K562 (cell line): ENCODE data around the gene ERC2. TPM values are rescaled to one million over a fixed set of nuclear protein-coding genes. Genes with fewer than 3 reads are reported as not detected.

ENCODE experiments used
- ATAC-seq: fragments of 200-7000 bp; cut with Tn5 transposase; 3 replicates; pipeline ENCODE4 v1.9.1; 2020; ENCODE audit warnings: moderate library complexity
- BruUV-seq: library from RNA; stranded (reverse); fragments of 400-500 nt; replicated peaks from 2 replicates; lab custom pipeline; 2021; lab: Mats Ljungman, UMichigan
- CTCF ChIA-PET: fragments of 300-600 bp; formaldehyde crosslinking; extraction: SDS; loops from one replicate; lab custom pipeline; 2021; ENCODE audit warnings: low intra/inter-chr PET ratio; lab: Yijun Ruan, JAX
- POLR2A ChIA-PET: fragments of 300-600, 350-650 bp; sonication (Branson Sonifier 250); formaldehyde crosslinking; extraction: SDS; loops from one replicate; lab custom pipeline; 2021; ENCODE audit warnings: antibody characterized with exemption, inconsistent platforms; lab: Yijun Ruan, JAX
- DNase-seq, 4 experiments: peaks; one replicate each; pipeline versions ENCODE4 v3.0.0 to v3.0.0-alpha.2; 2011 to 2018; ENCODE audit warnings: low spot score in 3 of 4, mixed read lengths in 3 of 4; ENCODE audit errors: extremely low read depth in 1 of 4
- FAIRE-seq: peaks from 2 replicates; lab custom pipeline; 2011; peaks lifted over from hg19 to GRCh38; lab: Jason Lieb, UNC
- H2AFZ ChIP-seq: 2 replicates; pipeline ENCODE4 v1.6.0; 2011; ENCODE audit warnings: low read depth, low read length, control low read depth, inconsistent platforms
- H3K27ac ChIP-seq: fragments of 200-600 bp; 3 replicates; pipeline ENCODE4 v1.8.0; 2011; ENCODE audit warnings: low read depth, mild to moderate bottlenecking, control low read depth, inconsistent platforms, low read length, moderate library complexity, mixed read lengths; ENCODE audit errors: extremely low read depth
- H3K27me3 ChIP-seq, 2 experiments: fragments of 300-600 bp in 1 of 2; 2 replicates in 1 of 2; 3 replicates in 1 of 2; pipeline versions ENCODE4 v1.6.0 to v1.8.0; 2011; ENCODE audit warnings: inconsistent platforms in 2 of 2, low read length in 2 of 2, mild to moderate bottlenecking in 1 of 2, mixed read lengths in 1 of 2, moderate library complexity in 1 of 2; ENCODE audit not compliant: control insufficient read depth in 2 of 2, insufficient read depth in 2 of 2
- H3K36me3 ChIP-seq: fragments of 300-600 bp; 3 replicates; pipeline ENCODE4 v1.8.0; 2011; ENCODE audit warnings: mild to moderate bottlenecking, low read length, inconsistent platforms; ENCODE audit not compliant: control insufficient read depth, insufficient read depth
- H3K4me1 ChIP-seq, 2 experiments: fragments of 200-600 bp in 1 of 2; replicated peaks in 1 of 2; 2 replicates in 1 of 2; 3 replicates in 1 of 2; pipeline versions ENCODE4 v1.5.1 to v1.8.0; 2011; ENCODE audit warnings: inconsistent platforms in 2 of 2, low read length in 2 of 2, mild to moderate bottlenecking in 1 of 2, mixed read lengths in 1 of 2, moderate library complexity in 1 of 2; ENCODE audit not compliant: control insufficient read depth in 2 of 2, insufficient read depth in 2 of 2
- H3K4me2 ChIP-seq: 2 replicates; pipeline ENCODE4 v1.6.1; 2011; ENCODE audit warnings: low read length, control low read depth, inconsistent platforms, mixed read lengths; ENCODE audit not compliant: insufficient read depth
- H3K4me3 ChIP-seq: fragments of 200-600 bp; sonication (generic), shearing (Covaris generic); 2 replicates; pipeline ENCODE4 v1.5.1; 2016; ENCODE audit warnings: control low read depth, inconsistent platforms
- H3K79me2 ChIP-seq: fragments of 200-600 bp; 3 replicates; pipeline ENCODE4 v1.8.0; 2011; ENCODE audit warnings: low read length, inconsistent platforms; ENCODE audit not compliant: control insufficient read depth, insufficient read depth
- H3K9ac ChIP-seq, 2 experiments: 2 replicates each; pipeline versions ENCODE4 v1.6.0 to v1.6.1; 2011; ENCODE audit warnings: low read depth in 2 of 2, low read length in 2 of 2, control low read depth in 1 of 2, inconsistent platforms in 1 of 2, mild to moderate bottlenecking in 1 of 2, mixed read lengths in 1 of 2; ENCODE audit not compliant: insufficient read depth in 1 of 2
- H3K9me1 ChIP-seq: one replicate; pipeline ENCODE4 v1.6.0; 2011; ENCODE audit warnings: inconsistent platforms, mild to moderate bottlenecking, low read length, moderate library complexity; ENCODE audit not compliant: control insufficient read depth, insufficient read depth
- H3K9me3 ChIP-seq: replicated peaks from 2 replicates; pipeline ENCODE4 v1.5.1; 2011; ENCODE audit warnings: low read depth, low read length, inconsistent platforms; ENCODE audit not compliant: control insufficient read depth, insufficient read depth
- H4K20me1 ChIP-seq: replicated peaks from 2 replicates; pipeline ENCODE4 v1.6.1; 2011; ENCODE audit warnings: low read length, inconsistent platforms, mixed read lengths; ENCODE audit not compliant: control insufficient read depth, insufficient read depth
- CBX5 ChIP-seq: IDR thresholded peaks from 2 replicates; pipeline ENCODE4 v1.6.1; 2014; ENCODE audit warnings: low read depth, borderline replicate concordance
- ETV5 ChIP-seq: sonication (generic); formaldehyde crosslinking; IDR thresholded peaks from 2 replicates; pipeline ENCODE4 v1.4.0; 2020; ENCODE audit warnings: low read depth, mild to moderate bottlenecking, missing genetic modification reagents
- EZH2 ChIP-seq: IDR thresholded peaks from 2 replicates; pipeline ENCODE4 v1.6.1; 2012; ENCODE audit warnings: low read depth, mild to moderate bottlenecking, inconsistent platforms, low read length, borderline replicate concordance
- NCOA6 ChIP-seq: fragments of 450-650 bp; IDR thresholded peaks from 2 replicates; pipeline ENCODE4 v1.6.1; 2017; ENCODE audit warnings: mild to moderate bottlenecking
- SAP30 ChIP-seq: fragments of 200-600 bp; sonication (generic); IDR thresholded peaks from 2 replicates; pipeline ENCODE4 v1.6.1; 2012; ENCODE audit warnings: borderline replicate concordance, low read depth, mild to moderate bottlenecking, moderate library complexity, low read length, control low read depth, inconsistent platforms; ENCODE audit not compliant: insufficient read depth, poor library complexity, severe bottlenecking
- U2AF2 ChIP-seq: fragments of 200-400 bp; formaldehyde crosslinking; optimal IDR thresholded peaks from 2 replicates; pipeline ENCODE3; 2017; ENCODE audit warnings: low read depth, mild to moderate bottlenecking, low read length
- WGBS: fragments of 100-300 bp; shearing (Covaris generic); methylation state at CpG from one replicate; pipeline ENCODE4 v1.1.6; 2016; ENCODE audit warnings: low coverage, mixed read lengths; ENCODE audit not compliant: insufficient coverage; ENCODE audit errors: missing lambda C conversion rate; 5-methylcytosine and 5-hydroxymethylcytosine counted together
- in situ Hi-C: fragments of 300-500 bp; cut with MboI; formaldehyde crosslinking; loops from 4 replicates; pipeline ENCODE4 v1.15.0; 2018; ENCODE audit warnings: inconsistent platforms, mixed read lengths
- intact Hi-C: fragments of 100-400 bp; cut with micrococcal nuclease; formaldehyde crosslinking; loops from 2 replicates; pipeline ENCODE4 v1.14.2; 2022
- polyA plus RNA-seq, 8 experiments: library from polyadenylated mRNA; depleted of rRNA in 4 of 8; stranded (reverse) in 5 of 8; unstranded in 3 of 8; fragments of >200 nt; fragmentation: Nextera tagmentation in 2 of 8; fragmentation: Illumina TruSeq in 1 of 8; extraction: Ambion mirVana in 2 of 8; extraction: Trizol in 1 of 8; gene quantifications; 2 replicates each; pipeline versions ENCODE4 v1.2.1 to v1.2.3, GENCODE V29; 2011 to 2014; ENCODE audit warnings: inconsistent platforms in 1 of 8, missing spikeins in 1 of 8
- total RNA-seq, 7 experiments: library from RNA; depleted of rRNA in 6 of 7; stranded (reverse); fragments of >200 nt in 6 of 7; fragmentation: Illumina TruSeq in 2 of 7; extraction: Trizol in 2 of 7; gene quantifications; 2 replicates each; pipeline versions ENCODE4 v1.2.1 to v1.2.3, GENCODE V29; 2011 to 2021; ENCODE audit warnings: low replicate concordance in 1 of 7
- TF ChIP-seq, protein P1 (sequence below): fragments of 450-650 bp; IDR thresholded peaks from 2 replicates; pipeline ENCODE4 v1.7.1; 2018; ENCODE audit warnings: mild to moderate bottlenecking, low read depth; ENCODE audit not compliant: partially characterized antibody

The ERC2 gene
- total and polyA plus RNA-seq, 9 of the 15 experiments (the other 6 are each of a cell fraction or from before 2014, with no cell fraction given), result 0.04 to 0.18 (median 0.07) TPM; not detected in 2

DNA sequence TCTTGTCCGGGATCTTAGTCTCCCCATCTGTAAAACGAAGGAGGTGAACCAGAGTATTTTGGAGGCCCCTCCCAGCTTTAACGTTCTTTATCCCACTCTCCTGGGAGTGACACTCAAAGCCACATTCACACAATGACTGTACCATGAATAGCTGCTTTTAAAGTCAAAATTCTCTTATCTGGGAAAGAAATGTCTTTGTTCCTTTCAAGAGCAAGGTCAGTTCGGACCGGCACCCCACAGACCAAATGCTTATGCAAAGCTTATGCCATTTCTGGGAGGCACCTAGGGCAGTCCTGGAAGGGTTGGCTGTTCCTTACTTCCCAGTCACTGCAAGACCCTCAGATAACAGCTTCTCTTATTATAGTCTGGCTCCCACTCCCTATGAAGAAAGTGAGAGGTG, 927.7 kb downstream of the ERC2 start:
- CTCF ChIA-PET, result no interaction called here
- no peak for FAIRE-seq
- no peaks in the 10 kb centered on the region for H3K9me1 ChIP-seq

More for the DNA sequence above, 927.7 kb downstream of the ERC2 start:
- in situ Hi-C loops, result no loop called here
- H3K79me2 ChIP-seq, result no peaks in the 10 kb centered on the region
- POLR2A ChIA-PET, result interaction anchor here (0.6 to 0.9 kb wide), 2 partner anchors 38 to 1933 kb away, joined by 3 read pairs; no protein-coding TSS in a partner anchor
- TF ChIP-seq U2AF2 (no peak), SAP30 (no peak), CBX5 (no peak), NCOA6 (no peak), ETV5 (no peak), EZH2 (no peak)
- TF ChIP-seq, protein P1, sequence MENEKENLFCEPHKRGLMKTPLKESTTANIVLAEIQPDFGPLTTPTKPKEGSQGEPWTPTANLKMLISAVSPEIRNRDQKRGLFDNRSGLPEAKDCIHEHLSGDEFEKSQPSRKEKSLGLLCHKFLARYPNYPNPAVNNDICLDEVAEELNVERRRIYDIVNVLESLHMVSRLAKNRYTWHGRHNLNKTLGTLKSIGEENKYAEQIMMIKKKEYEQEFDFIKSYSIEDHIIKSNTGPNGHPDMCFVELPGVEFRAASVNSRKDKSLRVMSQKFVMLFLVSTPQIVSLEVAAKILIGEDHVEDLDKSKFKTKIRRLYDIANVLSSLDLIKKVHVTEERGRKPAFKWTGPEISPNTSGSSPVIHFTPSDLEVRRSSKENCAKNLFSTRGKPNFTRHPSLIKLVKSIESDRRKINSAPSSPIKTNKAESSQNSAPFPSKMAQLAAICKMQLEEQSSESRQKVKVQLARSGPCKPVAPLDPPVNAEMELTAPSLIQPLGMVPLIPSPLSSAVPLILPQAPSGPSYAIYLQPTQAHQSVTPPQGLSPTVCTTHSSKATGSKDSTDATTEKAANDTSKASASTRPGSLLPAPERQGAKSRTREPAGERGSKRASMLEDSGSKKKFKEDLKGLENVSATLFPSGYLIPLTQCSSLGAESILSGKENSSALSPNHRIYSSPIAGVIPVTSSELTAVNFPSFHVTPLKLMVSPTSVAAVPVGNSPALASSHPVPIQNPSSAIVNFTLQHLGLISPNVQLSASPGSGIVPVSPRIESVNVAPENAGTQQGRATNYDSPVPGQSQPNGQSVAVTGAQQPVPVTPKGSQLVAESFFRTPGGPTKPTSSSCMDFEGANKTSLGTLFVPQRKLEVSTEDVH, result no peak
- WGBS, result 0% methylated on average over 5 of the region's 5 CpGs
- no peaks in the 10 kb centered on the region for H3K9me3 ChIP-seq
- no peak overlapping the region for H3K9ac ChIP-seq
- no peaks in the 10 kb centered on the region for H4K20me1 ChIP-seq
- BruUV-seq, result no TSS peak
- H3K36me3 ChIP-seq, result no peaks in the 10 kb centered on the region
- no peak overlapping the region for H3K4me3 ChIP-seq
- DNase-seq, result no peak
- no peak overlapping the region for H3K4me2 ChIP-seq
- no peaks in the 10 kb centered on the region for H3K27me3 ChIP-seq
- ATAC-seq, result no peak
- intact Hi-C loops, result no loop called here
- H2AFZ ChIP-seq, result no peak overlapping the region
- H3K27ac ChIP-seq, result no peak overlapping the region
- no peaks in the 10 kb centered on the region for H3K4me1 ChIP-seq
